Measurements from ENCODE around the gene NFATC1.

The NFATC1 gene

DNA sequence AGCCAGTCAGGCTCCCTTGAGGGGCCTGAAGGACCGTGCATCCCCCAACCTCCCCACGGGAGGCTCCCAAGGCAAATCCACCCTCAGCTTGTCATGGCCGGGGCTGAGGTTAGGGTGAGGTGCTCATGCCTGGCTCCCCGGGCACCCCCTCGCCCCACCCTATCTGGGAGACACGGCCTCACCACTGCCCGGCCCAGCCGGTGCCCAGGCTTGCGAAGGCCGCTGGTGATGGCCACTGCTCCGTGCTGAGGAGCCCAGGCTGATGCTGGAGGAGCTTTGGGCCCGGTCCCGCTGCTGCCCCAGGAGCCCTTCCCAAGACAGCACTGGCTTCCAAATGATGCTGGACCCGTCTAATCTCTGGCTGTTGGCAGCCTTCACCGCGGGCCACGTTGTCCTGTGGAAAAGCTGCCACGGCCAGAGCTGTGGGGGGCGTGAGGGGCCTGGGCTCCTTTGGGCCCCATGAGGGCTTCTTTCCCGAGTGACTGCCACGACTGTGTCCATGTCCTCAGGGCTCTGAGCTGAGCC, 148.2 kb downstream of the NFATC1 start:
- DNase-seq, result no peak

DNA sequence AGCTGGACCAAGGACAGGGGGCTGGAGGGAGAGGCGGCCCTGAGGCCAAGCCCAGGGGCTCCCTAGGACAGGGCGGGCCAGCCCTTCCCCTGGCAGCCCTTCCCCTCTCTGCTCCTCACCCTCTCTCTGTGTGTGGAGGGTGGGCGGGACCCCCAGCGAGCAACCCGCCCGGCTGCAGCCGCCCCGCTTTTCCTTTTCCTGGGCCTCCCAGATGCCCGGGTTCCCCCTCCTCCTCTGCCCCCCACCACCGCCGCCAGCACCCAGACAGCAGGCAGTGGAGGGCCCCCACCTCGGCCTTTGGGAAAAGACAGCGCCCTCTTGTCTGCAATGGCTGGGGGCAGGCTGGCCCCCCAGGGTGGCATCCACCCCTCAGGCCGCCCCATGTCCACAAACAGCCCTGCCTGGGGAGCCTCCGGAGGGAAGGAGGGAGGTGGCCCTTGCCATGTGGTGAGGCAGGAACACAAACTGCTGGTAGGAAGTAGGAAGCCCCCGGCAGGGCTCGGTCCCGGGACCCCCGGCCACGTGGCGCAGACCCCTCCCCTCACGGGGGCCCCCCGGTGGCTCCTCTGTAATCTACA, 148.7 kb downstream of the NFATC1 start:
- DNase-seq, result no peak

DNA sequence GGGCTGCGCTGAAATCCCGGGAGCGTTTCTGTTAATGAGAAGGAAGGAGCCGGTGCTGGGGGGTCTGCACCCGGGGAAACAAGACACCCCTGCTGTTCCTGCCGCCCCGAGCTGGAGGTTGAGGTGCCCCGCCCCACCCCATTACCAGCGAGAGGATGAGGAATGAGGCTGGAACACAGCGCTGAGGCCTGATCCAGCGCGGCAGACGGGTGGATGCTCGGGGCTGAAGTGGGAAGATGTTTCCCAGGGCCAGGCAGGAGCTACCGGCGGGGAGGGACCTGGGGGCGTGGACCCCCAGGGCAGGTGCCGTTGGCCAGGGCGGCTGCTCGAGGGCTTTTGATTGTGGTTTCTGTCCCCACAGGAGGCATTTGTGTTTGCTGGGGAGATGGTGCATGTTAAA, 149.5 kb downstream of the NFATC1 start:
- no peak for DNase-seq

DNA sequence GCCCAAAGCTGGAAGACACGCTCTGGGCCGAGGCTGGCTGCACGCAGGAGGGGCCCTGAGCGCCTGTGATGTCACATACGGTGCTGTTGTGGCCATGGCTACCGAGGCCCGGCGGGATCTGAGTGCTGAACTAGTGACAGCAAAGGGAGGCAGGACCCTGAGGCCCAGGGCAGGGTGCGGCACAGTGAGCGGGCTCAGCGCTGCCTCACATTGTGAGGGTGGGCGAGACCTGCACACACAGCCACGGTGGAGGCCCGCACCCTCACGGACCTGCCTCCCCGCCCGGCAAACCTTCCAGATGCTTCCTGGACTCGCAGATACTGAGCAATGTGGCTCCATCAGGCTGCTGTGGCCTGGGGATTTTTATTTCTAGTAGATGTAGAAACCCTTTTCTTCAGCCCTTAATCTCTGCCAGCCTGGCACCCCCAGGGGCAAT, 150.0 kb downstream of the NFATC1 start:
- no peak for DNase-seq

DNA sequence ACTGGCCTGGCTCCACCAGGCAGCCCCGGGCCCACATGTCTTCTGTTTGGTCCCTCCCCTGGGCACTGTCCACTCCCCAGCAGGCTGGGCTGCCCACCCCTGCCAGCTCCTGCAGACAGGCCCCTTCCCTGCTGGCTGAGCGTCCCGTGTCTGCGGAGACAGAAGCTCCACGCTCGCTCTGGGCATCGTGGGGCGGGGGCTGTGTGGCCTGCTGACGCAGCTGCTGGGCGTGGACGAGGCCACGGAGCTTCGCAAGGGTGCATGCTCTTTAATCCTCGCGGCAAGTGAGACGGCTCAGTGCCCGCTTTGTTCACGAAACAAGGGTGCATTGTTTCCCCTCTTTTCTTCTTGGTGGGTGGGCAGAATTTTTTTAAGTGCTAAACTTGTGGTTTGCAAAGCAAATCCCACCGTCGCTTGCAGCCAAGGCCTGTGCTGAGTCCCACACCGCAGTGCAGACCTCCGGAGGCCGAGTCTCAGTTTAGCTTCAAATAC, 151.1 kb downstream of the NFATC1 start:
- no peak for DNase-seq

DNA sequence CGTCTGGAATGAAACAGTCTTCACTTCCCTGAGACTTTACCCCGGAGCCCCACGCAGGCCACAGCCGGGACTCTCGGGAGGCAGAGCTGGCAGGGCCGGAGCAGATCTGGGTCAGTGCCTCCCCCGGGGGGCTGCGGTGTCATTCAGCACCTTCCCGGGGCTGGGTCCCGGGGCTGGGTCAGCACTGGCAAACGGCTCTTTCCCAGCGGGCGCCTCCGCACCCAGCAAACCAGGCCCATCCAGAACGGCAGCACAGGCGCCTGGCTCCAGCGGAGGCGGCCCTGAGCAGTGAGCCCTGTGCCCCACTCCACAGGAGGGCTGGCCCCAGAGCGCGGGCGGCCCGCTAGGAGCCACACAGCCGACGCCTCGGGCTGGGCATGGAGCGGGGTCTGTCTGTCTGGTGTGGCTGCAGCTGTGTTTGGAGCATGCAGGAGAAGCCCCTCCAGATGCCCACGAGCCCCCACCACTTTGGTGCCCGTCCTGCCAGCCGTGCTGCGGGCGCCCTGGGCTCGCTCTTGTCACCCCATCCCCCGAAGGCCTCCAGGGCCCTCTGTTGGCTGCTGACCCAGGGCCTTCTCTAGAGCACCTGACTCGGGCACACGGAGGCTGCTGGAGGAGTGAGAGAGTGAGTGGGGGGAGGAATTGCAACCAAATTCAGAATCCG, 151.8 kb downstream of the NFATC1 start:
- DNase-seq, result no peak

DNA sequence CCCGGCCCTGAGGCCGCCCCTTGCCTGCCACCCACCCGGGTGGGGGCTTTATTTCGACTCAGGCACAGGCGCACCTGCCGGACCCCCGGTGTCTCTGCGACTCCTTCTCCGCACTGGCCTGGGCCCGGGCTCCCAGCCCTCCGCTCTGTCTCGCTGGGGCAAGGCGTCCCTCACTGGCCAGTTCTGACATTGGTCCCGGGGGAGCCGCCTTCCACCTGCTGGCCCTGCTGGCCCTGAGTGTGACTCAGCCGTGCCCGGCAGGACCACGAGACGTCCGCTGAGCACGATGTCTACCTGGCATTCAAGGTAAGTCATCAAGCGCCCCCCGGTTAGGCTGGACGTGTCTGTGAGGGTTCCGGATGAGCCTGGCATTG, 152.3 kb downstream of the NFATC1 start:
- no peak for DNase-seq

DNA sequence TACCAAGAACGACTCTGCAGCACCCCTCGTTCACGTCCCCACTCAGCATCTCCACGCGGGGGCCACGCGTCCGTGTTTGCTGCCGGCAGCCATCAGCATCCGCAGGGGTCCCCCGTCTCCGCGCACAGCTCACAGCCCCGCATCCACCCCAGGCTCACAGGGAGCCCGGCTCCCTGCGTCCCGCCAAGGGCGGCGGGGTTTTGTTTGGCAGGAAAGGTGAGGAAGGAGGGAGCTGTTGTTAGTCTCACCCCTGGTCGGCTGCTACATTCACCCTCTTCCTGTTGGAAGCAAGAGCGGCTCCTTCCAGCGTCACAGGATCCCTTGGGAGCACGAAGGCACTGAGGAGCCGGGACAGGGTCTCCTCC, 152.9 kb downstream of the NFATC1 start:
- DNase-seq, result no peak

DNA sequence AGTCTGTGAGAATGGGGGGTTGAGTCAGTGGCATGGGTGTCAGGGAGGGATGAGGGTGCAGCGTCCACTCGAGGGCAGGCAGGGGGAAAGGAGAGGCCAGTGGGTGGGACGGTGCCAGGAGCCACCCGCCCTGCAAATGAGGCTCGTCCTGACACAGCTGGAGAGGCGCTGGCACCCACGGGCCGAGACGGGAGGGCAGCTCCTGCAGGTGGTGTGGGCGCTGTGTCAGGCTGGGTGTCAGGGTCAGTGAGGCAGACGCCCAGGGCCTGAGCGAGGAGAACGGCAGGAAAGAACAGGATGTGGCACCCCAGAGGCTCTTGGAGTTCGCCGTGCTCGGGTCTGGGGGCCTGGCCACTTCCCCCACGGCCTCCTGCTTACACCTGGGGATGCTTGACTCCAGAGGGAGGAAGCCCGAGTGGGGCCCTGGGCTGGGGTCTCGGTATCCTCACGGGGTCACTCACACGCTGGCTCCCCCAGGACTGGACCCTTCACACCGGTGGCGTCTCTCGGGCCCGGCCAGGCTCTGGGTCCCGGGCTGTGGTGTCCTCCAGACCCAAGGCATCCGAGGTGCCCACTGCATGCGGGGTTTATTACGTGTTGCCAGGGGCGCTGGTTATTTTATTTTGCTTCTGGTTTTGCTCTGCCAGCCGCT, 153.4 kb downstream of the NFATC1 start:
- no peak for DNase-seq

DNA sequence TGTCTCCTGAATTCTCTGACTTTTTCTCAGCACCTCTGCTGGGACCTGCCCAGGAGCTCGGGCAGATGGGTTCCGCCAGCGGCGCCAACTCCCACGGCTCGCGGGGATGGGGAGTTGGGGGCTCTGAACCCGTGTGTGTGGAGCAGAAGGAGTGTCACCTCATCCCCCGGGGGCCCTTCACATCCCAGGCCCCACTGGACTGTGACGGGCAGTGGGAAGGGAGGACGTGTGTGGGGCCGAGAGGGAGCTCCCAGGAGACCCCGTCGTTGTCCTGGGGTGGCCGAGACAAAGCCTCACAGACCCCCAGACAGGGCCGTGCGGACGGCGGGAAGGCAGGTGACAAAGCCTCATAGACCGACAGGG, 153.9 kb downstream of the NFATC1 start:
- no peak for DNase-seq

DNA sequence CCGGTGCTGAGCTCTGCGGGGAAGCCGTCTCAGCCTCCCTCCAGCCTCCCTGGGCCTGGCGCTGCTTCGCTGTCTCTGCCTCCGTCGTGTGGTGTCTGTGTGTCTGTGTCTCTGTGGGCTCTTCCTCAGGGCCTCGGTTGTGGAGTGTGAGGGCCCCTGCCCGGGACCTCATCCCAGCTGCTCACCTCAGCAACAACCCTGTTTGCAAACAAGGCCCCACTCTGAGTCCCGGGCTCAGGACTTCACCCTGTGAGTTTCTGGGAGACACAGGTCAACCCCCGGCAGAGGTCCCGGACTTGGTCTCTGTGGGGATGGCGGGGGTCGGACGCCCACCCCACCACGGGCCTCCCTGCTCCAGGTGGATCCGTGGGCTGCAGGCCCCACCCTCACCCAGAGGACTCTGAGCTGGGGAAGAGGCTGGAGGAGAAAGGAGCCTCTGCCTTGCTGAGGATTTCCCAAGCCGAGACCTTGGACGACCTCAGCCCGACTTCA, 156.5 kb downstream of the NFATC1 start:
- DNase-seq, result no peak

DNA sequence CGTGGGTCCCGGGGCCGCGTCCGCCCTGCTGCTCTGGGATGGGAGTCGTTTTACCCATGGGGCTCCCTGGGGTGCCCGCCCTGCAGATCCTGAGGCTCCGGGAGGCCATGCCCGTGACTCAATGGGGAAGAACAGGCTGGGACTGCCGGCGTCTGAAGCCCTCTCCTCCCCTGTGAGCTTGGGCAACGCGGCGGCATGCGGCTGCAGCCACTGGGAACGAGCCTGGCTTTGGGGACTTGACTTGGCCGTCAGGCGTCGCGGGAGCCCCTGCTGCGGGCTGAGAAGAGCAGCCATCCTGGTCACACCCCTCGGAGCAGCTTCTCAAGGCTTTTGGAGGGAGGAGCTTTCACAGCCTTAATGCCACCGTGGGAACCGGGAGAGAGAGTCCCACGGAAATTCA, 157.0 kb downstream of the NFATC1 start:
- no peak for DNase-seq

DNA sequence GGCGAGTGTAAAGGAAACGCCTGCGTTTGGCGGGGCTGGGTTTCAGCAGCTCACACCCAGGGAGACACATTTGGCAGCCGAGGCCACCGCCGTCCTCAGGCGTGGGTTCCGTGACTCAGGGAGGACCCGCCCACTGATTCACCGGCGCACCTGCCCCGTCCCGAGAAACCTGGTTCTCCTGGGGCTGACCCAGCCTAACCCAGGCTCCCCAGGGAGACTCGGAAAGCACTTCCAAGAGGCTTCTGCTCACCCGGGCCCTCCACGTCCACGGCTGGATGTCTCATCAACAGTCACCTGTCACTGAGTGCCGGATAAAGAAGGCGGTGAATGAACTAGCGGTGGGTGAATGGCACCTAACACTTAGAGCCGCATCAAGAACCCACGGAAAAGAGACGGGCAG, 157.4 kb downstream of the NFATC1 start:
- no peak for DNase-seq

DNA sequence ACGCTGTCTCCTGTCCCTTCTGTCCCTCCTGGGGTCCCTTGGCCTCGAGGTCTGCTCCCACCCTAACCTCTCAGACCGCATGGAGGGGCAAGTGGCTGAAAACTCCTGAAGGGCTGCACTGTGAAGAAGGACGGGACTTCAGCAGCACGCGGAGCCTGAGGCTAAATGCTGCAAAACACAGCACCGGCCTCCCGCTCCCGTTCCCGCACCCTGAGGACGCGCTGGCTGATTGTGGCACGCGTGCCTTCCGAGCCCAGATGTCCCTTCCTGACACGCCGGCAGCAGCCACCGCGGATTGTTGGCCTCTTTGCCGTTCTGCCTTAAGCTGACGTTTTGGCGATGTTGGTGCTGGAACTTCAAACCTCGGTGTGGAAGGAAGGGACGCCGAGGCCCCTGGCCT, 158.0 kb downstream of the NFATC1 start:
- DNase-seq, result no peak

DNA sequence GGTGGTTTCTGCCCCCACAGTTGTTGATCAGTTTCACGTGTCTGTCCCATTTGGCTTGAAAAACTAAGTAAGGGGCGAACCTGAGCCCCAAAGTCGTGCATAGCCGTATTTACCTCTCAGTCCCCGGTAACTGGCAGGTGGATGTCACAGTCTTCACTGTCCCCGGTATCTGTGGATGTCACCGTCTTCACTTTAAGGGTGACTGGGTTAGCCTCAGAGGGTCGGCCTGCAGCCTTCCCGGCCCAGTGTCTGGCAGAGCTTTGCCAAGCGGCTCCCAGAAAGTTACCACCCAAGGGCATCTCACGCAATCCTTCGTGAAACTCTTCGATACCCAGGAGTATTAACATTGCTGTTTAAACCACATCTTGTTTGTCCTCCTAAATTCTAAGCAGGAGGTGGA, 158.6 kb downstream of the NFATC1 start:
- DNase-seq, result no peak

DNA sequence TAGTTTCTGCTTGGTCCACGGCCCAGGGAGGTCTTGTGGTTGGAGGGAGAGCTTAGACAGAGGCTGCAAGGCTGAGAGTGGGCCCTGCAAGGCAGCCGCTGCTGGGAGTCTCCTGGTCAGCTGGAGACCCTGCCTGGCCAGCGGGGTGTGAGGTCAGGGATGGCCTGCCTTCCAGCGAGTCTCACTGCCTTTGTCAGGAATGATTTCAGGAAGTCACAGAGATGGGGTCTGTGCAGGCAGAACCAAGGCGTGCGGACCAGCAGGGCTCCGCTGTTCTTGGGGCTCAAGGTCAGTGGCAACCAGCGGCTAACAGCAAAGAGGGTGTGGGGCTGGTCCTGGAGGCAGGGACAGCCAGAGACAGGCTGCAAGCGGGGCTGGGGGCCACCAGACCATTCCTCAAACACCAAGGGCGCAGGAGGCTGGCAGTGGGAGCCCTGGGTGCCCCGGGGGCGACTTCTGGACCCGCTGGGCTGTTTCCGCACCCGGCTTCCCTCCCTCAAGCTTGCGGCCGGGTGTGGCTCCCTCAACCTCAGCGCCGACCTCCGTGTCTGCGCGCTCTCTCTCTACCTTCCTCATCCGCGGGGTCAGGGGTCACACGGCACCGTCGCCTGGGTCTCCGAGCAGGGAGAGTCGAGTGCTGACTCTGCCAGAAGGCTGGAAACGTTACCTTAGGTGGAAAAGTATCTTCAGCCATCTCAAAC, 159.4 kb downstream of the NFATC1 start:
- no peak for DNase-seq

DNA sequence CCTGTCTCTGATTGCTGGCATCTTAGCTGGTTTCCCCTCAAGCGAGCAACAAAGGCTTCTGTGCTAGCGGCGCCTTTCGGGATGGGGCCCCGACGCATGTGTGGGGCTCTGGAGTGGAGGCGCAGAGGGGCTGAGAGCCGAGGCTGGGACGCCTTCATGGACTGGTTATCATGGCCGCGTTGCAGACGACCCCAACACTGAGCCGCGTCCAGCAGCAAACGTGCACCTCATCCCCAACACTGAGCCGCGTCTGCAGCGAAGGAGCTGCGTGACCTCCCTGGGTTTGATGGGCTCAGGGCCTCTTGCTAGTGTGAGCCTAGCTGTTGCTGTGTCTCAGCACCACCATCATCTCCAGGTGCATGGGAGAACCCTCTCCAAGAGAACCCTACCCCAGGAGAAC, 160.2 kb downstream of the NFATC1 start:
- no peak for DNase-seq

DNA sequence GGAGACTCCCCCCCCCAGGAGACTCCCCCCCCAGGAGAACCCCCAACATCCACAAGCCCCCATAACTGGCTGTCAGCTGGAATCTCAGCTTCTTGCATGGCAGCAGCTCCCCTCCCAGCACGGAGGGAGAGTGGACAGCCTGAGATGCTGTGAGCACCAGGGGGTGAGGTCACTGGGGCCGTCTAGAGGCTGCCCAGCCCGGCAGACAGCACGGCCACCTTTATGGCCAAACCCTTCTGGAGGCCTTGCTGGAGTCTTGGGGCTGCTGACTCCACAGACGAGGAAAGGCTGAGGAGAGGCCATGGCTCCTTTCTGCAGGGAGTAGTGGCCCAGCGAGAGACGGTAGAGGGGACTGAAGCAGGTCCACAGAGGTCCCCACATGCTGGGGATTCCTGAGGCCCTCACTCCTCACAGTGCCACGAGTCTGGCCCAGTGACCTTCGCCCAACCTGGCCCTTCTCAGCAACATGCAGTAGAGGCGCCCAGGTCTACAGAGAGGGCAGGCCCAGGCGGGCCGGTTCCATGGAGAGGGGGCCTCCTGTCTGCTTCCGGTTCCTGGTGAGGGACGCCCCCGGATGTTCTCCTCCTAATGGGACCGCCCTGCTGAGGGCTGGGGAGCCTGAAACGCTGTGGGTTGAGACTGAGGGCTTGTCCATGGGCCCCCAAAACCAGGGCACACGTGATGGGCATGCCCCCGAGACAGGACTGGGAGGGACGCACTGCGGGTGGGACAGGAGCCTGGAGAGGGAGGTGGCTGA, 161.3 kb downstream of the NFATC1 start:
- DNase-seq, result no peak

DNA sequence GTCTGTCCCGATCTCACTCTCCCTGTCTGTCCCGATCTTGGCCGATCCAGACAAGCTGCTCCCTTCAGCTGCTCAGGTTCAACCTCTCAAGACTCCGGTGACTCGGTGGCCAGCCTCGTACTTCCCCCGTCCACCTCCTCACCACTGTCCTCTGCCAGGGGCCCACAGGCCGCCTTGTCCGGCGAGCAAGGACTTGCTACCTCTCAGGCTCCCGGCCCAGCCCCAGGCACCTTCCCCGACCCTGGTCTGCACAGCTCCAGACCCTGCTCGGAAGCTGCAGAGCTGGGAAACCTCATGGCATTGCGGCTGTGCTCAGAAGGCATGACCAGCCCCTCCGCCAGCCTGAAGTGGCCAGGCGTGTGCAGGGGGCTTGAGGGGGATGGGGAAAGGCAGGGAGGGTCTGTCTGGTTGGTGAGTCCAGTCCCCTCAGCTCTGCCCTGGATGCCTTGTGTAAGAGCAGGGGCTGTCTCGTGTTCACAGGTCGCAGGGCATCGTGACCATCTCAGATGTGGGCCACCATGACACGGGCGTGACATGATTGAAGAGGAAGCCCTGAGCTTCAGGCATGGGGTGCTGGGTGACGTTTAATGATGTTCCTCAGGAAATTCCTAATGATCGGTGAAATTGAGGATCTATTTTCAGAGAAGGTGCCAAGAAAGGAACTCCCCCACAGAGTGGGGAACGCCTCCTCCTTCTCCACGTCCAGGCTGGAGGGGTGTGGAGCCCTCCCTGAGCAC, 162.6 kb downstream of the NFATC1 start:
- no peak for DNase-seq

DNA sequence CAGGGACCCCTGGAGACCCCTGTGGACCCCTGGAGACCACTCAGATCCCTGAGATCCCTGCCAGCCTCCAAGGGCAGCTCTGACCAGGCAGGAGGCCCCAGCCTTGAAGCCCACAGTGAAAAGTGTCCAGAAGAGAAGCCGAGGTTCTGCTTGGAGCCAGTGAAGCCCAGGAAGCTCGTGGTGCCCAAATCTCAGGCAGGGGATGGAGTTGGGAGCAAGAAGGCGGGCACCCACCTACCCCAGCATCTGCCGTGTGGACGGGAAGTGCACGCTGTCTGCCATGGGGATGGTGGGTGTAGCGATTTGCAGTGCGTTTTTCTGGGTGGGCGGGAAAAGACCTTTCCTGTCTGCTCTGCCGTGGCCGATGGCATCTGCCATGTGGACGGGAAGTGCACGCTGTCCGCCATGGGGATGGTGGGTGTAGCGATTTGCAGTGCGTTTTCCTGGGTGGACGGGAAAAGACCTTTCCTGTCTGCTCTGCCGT, 163.2 kb downstream of the NFATC1 start:
- no peak for DNase-seq

DNA sequence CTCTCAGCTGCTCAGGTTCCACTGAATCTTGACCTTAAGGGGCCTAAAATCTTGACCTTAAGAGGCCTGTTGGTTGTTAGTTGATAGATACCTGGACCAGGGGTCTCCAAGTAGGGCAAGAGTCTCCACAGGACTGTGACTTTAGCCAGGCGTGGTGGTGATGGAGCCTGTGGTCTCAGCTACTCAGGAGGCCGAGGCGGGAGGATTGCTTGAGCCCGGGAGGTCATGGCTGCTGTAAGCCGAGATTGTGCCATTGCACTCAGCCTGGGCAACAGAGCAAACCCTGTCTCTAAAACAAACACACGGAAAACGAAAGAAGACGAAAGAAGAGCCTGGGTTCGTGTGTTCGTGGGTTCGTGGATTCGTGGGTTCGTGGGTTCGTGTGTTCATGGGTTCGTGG, 163.7 kb downstream of the NFATC1 start:
- no peak for DNase-seq
